ENCODE measurements around the gene GNL1.

GRCh38 chr6:30494291-30494861 lies 61.9 kb downstream of the GNL1 start:
- no peak for TF ChIP-seq CTCF (optimal IDR thresholded peaks at IDR 0.05 in 1 of 3, IDR thresholded peaks at IDR 0.05 in 1 of 3, conservative IDR thresholded peaks at IDR 0.05 in 1 of 3; ENCODE audit: extremely low read depth in 1 of 3, insufficient read depth in 2 of 3, low read length in 3 of 3)
- no peak for TF ChIP-seq EZH2 (IDR thresholded peaks at IDR 0.05; ENCODE audit: low read length)
